Upper lobe of left lung (tissue), 6 donors: ENCODE results near the gene LRBA. TPM values are rescaled to one million over a fixed set of nuclear protein-coding genes. Genes with fewer than 3 reads are reported as not detected.

Experiments
- ATAC-seq, 2 donors: fragments of 200-7000 bp; cut with Tn5 transposase; one replicate each; pipeline ENCODE4 v1.9.1; 2022; ENCODE audit warnings: mild to moderate bottlenecking in 2 of 2, moderate library complexity in 2 of 2; ENCODE audit not compliant: low FRiP score in 2 of 2
- DNase-seq, 2 donors: peaks; one replicate each; pipeline ENCODE4 v3.0.0-alpha.2; 2019 to 2020
- H3K27ac ChIP-seq, 4 donors: fragments of 200-600 bp; sonication (generic); one replicate each; pipeline ENCODE4 v1.5.1; 2016 to 2019
- H3K27me3 ChIP-seq, 4 donors: fragments of 200-600 bp; sonication (generic); one replicate each; pipeline ENCODE4 v1.5.1; 2017 to 2019
- H3K36me3 ChIP-seq, 4 donors: fragments of 200-600 bp; sonication (generic); one replicate each; pipeline ENCODE4 v1.5.1; 2016 to 2019
- H3K4me1 ChIP-seq, 4 donors: fragments of 200-600 bp; sonication (generic); one replicate each; pipeline ENCODE4 v1.5.1; 2018 to 2019
- H3K4me3 ChIP-seq, 4 donors: fragments of 200-600 bp; sonication (generic); one replicate each; pipeline ENCODE4 v1.5.1; 2017 to 2019; ENCODE audit warnings: mild to moderate bottlenecking in 2 of 4, moderate library complexity in 1 of 4
- H3K9me3 ChIP-seq, 4 donors: fragments of 200-600 bp; sonication (generic); one replicate each; pipeline ENCODE4 v1.5.1; 2018 to 2019
- EP300 ChIP-seq, 4 donors: sonication (generic); formaldehyde crosslinking; IDR thresholded peaks; one replicate each; pipeline ENCODE4 v1.5.1; 2017; ENCODE audit warnings: antibody characterized with exemption in 4 of 4, control low read depth in 2 of 4
- POLR2A ChIP-seq, 4 donors: fragments of 450-650 bp; IDR thresholded peaks; one replicate each; pipeline ENCODE4 v1.5.1; 2016 to 2017; ENCODE audit warnings: antibody characterized with exemption in 4 of 4, mild to moderate bottlenecking in 2 of 4
- POLR2AphosphoS5 ChIP-seq, 2 donors: sonication (generic); formaldehyde crosslinking; IDR thresholded peaks; one replicate each; pipeline ENCODE4 v1.5.1; 2017; ENCODE audit warnings: antibody characterized with exemption in 2 of 2
- WGBS, 2 donors: methylation state at CpG; one replicate each; pipeline ENCODE4 v1.1.5; 2017 to 2018; 5-methylcytosine and 5-hydroxymethylcytosine counted together
- total RNA-seq, 6 donors: library from RNA; depleted of rRNA in 4 of 6; stranded (reverse); fragments of >200 nt in 4 of 6; gene quantifications; one replicate each; pipeline versions ENCODE4 v1.1.0 to v1.2.1, GENCODE V29; 2016 to 2021
- TF ChIP-seq, protein P1 (sequence below), 6 experiments: fragments of 450-650 bp in 4 of 6; fragments of 200-600 bp in 2 of 6; sonication (generic) in 2 of 6; IDR thresholded peaks; one replicate each; pipeline ENCODE4 v1.5.1; 2016 to 2019; ENCODE audit warnings: antibody characterized with exemption in 6 of 6
- donor health status: DM: no; HTN: no; CAD: no; lungs with moderate emphysema.
- donor health status: DM: no; HTN: yes; CAD: no; lungs with severe emphysema.

Gene LRBA
- total RNA-seq, 6 donors from 2014 or later = 34.7 to 139 (median 56.4) TPM

DNA sequence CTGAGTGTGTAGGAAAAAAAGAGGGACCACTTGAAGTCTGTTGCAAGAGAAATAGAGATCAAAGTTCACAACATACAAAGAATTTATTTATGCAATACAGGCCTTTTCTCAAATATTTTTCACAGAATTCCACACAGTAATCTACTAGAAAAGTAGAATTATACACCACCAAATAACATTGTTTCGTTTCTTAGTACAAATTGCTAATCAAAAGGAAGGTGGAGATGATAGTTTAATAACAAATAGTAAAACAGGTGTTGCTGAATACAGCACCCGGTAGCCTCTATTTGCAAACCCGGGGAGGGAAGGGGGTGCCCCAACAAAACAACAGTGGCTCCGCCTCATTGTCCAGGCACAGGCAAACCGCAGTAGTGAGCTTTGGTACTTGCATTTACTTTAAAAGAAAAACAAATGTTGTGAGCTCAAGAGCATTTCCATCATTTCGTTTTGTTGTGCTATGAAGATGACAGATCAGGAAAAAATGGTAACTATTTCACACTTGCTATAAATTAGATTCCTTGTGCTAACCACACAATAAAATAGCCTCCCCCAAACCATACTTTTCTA lies 750.4 kb downstream of the LRBA start:
- DNase-seq (no peak), ATAC-seq (no peak)
- Histone ChIP-seq H3K27me3 (no peaks in the 10 kb centered on the region), H3K9me3 (no peaks in the 10 kb centered on the region), H3K27ac (no peak overlapping the region), H3K4me1 (no peaks in the 10 kb centered on the region), H3K36me3 (peaks cover 0 to 7% (median 0%) of the 10 kb centered on the region in 4 donors), H3K4me3 (no peak overlapping the region)
- no peak for TF ChIP-seq POLR2AphosphoS5 (IDR thresholded peaks at IDR 0.05)
- no peak for TF ChIP-seq EP300 (IDR thresholded peaks at IDR 0.05)
- TF ChIP-seq, protein P1, sequence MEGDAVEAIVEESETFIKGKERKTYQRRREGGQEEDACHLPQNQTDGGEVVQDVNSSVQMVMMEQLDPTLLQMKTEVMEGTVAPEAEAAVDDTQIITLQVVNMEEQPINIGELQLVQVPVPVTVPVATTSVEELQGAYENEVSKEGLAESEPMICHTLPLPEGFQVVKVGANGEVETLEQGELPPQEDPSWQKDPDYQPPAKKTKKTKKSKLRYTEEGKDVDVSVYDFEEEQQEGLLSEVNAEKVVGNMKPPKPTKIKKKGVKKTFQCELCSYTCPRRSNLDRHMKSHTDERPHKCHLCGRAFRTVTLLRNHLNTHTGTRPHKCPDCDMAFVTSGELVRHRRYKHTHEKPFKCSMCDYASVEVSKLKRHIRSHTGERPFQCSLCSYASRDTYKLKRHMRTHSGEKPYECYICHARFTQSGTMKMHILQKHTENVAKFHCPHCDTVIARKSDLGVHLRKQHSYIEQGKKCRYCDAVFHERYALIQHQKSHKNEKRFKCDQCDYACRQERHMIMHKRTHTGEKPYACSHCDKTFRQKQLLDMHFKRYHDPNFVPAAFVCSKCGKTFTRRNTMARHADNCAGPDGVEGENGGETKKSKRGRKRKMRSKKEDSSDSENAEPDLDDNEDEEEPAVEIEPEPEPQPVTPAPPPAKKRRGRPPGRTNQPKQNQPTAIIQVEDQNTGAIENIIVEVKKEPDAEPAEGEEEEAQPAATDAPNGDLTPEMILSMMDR (IDR thresholded peaks at IDR 0.05) = no peak
- TF ChIP-seq POLR2A (IDR thresholded peaks at IDR 0.05) = no peak
- WGBS, 2 donors = 79 to 82% methylated on average over 6 of the region's 6 CpGs

DNA sequence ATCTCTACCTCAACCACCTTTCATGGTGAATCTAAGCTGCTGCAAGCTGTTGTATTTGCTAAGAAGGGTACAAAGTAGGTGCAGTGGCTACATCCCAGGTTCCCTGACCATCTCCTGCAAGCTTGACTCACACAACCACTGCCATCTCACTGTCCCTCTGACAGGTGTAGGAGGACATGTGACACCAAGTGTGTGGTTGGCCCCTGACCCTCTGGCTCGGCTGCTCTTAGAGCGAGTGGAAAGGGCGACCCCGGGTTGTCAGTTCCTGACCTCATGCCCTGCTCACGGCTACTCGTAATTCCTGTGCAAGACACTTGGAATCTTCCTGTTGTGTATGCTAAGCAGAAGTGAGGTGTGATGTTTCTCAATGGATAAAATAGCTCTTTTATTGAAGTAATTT lies 752.5 kb downstream of the LRBA start:
- no peak for TF ChIP-seq POLR2AphosphoS5 (IDR thresholded peaks at IDR 0.05)
- TF ChIP-seq POLR2A (IDR thresholded peaks at IDR 0.05) = no peak
- TF ChIP-seq, protein P1 (IDR thresholded peaks at IDR 0.05) = no peak
- no peak for TF ChIP-seq EP300 (IDR thresholded peaks at IDR 0.05)
- Histone ChIP-seq H3K4me1 (no peaks in the 10 kb centered on the region), H3K9me3 (no peaks in the 10 kb centered on the region), H3K36me3 (peaks cover 0 to 7% (median 0%) of the 10 kb centered on the region in 4 donors), H3K27ac (no peak overlapping the region), H3K4me3 (no peak overlapping the region), H3K27me3 (no peaks in the 10 kb centered on the region)
- 90 to 94% methylated on average over 3 to 6 of the region's 6 CpGs for WGBS, 2 donors
- no peak for DNase-seq
- no peak for ATAC-seq

GRCh38 chr4:150261571-150261970 lies 753.5 kb downstream of the LRBA start:
- TF ChIP-seq, protein P1 (IDR thresholded peaks at IDR 0.05) = no peak
- TF ChIP-seq POLR2AphosphoS5 (IDR thresholded peaks at IDR 0.05) (no peak), EP300 (IDR thresholded peaks at IDR 0.05) (no peak)
- H3K4me3 ChIP-seq = no peak overlapping the region
- peaks cover 0 to 7% (median 0%) of the 10 kb centered on the region in 4 donors for H3K36me3 ChIP-seq
- H3K4me1 ChIP-seq = no peaks in the 10 kb centered on the region
- ATAC-seq = no peak
- DNase-seq = no peak
- no peak overlapping the region for H3K27ac ChIP-seq
- no peaks in the 10 kb centered on the region for H3K27me3 ChIP-seq
- WGBS, 2 donors = 100% methylated on average over 2 of the region's 2 CpGs
- H3K9me3 ChIP-seq = no peaks in the 10 kb centered on the region

GRCh38 chr4:150259861-150260567 lies 755.1 kb downstream of the LRBA start:
- no peak overlapping the region for H3K27ac ChIP-seq
- TF ChIP-seq POLR2AphosphoS5 (IDR thresholded peaks at IDR 0.05) = no peak
- TF ChIP-seq POLR2A (IDR thresholded peaks at IDR 0.05) = no peak
- TF ChIP-seq, protein P1 (IDR thresholded peaks at IDR 0.05) = no peak
- no peak for TF ChIP-seq EP300 (IDR thresholded peaks at IDR 0.05)
- no peak overlapping the region for H3K4me3 ChIP-seq
- no peaks in the 10 kb centered on the region for H3K27me3 ChIP-seq
- H3K4me1 ChIP-seq = no peaks in the 10 kb centered on the region
- H3K36me3 ChIP-seq = no peaks in the 10 kb centered on the region
- no peaks in the 10 kb centered on the region for H3K9me3 ChIP-seq
- ATAC-seq = no peak
- no peak for DNase-seq
- 70 to 85% methylated on average over 8 of the region's 8 CpGs for WGBS, 2 donors

DNA sequence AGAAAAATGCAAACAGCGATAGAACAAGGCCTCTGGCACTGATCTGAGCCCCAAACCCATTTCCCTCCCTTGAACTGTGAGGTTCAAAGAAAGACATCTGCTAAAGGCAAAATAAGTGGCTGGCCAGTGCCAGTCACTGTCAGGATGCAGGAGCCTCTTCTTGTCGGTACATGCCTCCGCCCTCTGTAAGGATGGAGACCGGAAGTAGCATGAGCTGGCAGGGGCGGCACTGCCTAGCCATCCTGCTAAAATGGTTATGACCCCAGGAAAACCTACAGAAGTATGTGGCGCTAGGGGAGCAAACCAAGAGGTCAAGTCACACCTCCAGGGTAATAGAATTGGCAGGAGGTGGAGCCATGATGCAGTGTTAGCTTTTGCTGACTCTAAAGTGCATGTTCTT lies 756.5 kb downstream of the LRBA start:
- H3K4me3 ChIP-seq = no peak overlapping the region
- no peaks in the 10 kb centered on the region for H3K4me1 ChIP-seq
- WGBS, 2 donors = 91 to 93% methylated on average over 6 of the region's 6 CpGs
- H3K9me3 ChIP-seq = no peaks in the 10 kb centered on the region
- no peak for TF ChIP-seq POLR2A (IDR thresholded peaks at IDR 0.05)
- TF ChIP-seq, protein P1 (IDR thresholded peaks at IDR 0.05) = no peak
- no peak for TF ChIP-seq EP300 (IDR thresholded peaks at IDR 0.05)
- no peak for TF ChIP-seq POLR2AphosphoS5 (IDR thresholded peaks at IDR 0.05)
- peaks cover 0 to 5% (median 0%) of the 10 kb centered on the region in 4 donors for H3K36me3 ChIP-seq
- ATAC-seq (no peak), DNase-seq (no peak)
- no peaks in the 10 kb centered on the region for H3K27me3 ChIP-seq
- H3K27ac ChIP-seq = no peak overlapping the region
